Endothelial cell of umbilical vein (primary cell): ENCODE results near the gene ARMC8.

Experiments
- CTCF ChIP-seq, 2 donors: IDR thresholded peaks; 1 replicate in 1 of 2; 2 replicates in 1 of 2; pipeline ENCODE4 v1.5.1; 2011; ENCODE audit warnings: low read length in 2 of 2, mild to moderate bottlenecking in 2 of 2, moderate library complexity in 2 of 2, control low read depth in 1 of 2, inconsistent platforms in 1 of 2, low read depth in 1 of 2; ENCODE audit not compliant: insufficient read depth in 1 of 2; ENCODE audit errors: extremely low read depth in 1 of 2
- FOS ChIP-seq: IDR thresholded peaks from 2 replicates; pipeline ENCODE4 v1.6.1; 2011; ENCODE audit warnings: mild to moderate bottlenecking, low read length, moderate library complexity, borderline replicate concordance; ENCODE audit not compliant: insufficient read depth
- POLR2A ChIP-seq: IDR thresholded peaks from 2 replicates; pipeline ENCODE4 v1.6.1; 2012; ENCODE audit warnings: low read depth, mild to moderate bottlenecking, control low read depth, low read length
- POLR2AphosphoS5 ChIP-seq: IDR thresholded peaks from 2 replicates; pipeline ENCODE4 v1.6.1; 2012; ENCODE audit warnings: low read depth, mild to moderate bottlenecking, control low read depth, low read length, moderate library complexity; ENCODE audit not compliant: insufficient read depth

- TF ChIP-seq CTCF (IDR thresholded peaks at IDR 0.05; ENCODE audit: extremely low read depth in 1 of 2, insufficient read depth in 1 of 2, low read depth in 1 of 2, low read length in 2 of 2) = no peak
- no peak for TF ChIP-seq POLR2A
- no peak for TF ChIP-seq POLR2AphosphoS5
- TF ChIP-seq FOS = no peak
Measured at GRCh38 chr3:138172625-138173024, 14.5 kb upstream of the ARMC8 start.
